ENCODE results near the gene SYTL4.
"Not testable (repeated sequence)": the region's sequence is repeated elsewhere in the genome, so short reads cannot be mapped to it uniquely, and the experiment has no call there.

Gene SYTL4

DNA sequence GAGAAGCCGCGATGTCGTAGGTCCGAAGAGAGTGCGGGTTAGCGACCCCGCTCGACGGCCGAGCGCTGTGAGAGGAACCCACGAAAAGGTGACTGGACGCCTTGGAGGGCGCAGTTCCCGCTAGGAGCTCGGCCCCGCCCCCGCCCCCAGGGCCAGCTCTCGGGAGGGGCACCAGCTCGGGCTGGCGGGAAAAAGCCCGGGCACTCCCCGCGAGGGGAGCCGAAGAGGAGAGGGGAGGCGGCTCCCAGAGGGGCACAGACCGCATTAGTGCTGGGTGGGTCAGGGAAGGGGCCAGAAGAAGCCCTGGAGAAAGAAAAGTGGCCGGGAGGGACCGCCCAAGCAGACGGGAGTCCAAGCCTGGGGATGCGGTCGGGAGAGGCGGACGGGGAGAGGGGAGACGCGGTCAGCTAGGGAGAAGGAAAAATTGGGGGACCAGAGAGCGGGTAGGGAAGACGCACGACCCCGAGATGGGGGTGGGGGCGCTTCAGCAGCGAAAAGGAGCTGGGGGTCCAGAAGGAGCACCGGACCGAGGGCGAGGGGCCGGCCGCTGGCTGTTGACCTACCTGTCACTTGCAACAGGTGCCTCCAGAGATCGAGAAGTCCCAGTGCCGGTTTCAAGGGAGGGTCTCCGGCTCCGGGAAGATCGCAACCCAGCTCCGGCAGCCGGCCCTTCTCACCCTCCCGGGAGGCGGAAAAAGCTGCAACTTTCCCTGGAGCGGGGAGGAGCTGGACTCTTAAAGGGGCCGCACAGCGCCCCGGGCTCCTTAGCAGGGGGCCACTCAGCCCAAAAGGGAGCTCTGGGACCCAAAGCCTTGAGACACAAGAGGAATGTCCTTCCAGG is at the start of gene SYTL4:
Gene SYTL4, minus strand, starts transcription at position 681 of the 841 bp plus-strand sequence. CDS start 30,084 bp downstream, outside the sequence.
- H3K27ac Mint-ChIP-seq = no peak within 1 kb of the TSS
- H3K9me3 Mint-ChIP-seq = no peaks in the 10 kb centered on the region
- no peaks in the 10 kb centered on the region for H3K36me3 Mint-ChIP-seq (ENCODE audit: low read depth)
- H3K4me3 Mint-ChIP-seq = no peak within 1 kb of the TSS
- H3K4me1 Mint-ChIP-seq (ENCODE audit: low read depth) = no peaks in the 10 kb centered on the region
- H3K27me3 Mint-ChIP-seq (ENCODE audit: low read depth) = peaks cover 40% of the 10 kb centered on the region

DNA sequence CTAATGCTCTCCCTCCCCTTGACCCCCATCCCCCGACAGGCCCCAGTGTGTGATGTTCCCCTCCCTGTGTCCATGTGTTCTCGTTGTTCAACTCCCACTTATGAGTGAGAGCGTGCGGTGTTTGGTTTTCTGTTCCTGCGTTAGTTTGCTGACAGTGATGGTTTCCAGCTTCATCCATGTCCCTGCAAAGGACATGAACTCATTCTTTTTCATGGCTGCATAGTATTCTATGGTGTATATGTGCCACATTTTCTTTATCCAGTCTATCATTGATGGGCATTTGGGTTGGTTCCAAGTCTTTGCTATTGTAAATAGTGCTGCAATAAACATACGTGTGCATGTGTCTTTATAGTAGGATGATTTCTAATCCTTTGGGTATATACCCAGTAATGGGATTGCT is 37.5 kb upstream of the SYTL4 start:
- H3K9me3 Mint-ChIP-seq; H3K4me1 Mint-ChIP-seq (ENCODE audit: low read depth); H3K36me3 Mint-ChIP-seq (ENCODE audit: low read depth); H3K4me3 Mint-ChIP-seq; H3K27ac Mint-ChIP-seq: not testable (repeated sequence)
- peaks cover 17% of the 10 kb centered on the region for H3K27me3 Mint-ChIP-seq (ENCODE audit: low read depth)

DNA sequence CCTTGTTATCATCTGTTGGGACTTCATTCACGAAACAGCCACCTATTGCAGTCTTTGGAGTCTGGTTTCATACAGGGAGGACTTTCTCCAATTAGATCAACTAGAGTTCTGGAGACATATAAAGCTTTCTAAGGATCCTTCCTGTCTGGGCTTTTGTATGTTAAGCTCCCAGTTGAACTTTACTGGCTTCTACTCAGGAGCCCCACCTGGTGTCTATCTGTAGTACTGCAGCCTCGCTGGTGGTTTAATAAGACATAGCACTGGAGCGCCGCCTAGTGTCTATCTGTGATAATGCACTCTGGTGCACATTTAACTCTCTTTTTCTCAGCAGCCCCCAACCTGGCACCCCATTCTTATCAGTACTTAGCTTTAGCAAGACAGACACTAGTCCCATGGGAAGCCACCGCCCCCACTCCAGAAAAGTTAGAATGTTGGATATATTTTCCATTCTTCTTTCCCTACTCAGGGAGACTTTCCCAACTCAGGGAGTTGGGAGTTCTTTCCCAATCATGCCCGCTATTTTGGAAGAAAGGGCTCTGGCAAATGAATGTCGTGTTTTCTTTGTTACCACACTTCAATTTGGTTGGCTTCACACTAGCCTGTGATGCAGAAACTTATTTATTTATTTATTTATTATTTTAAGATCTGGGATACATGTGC is 36.9 kb upstream of the SYTL4 start:
- no peaks in the 10 kb centered on the region for H3K4me1 Mint-ChIP-seq (ENCODE audit: low read depth)
- H3K36me3 Mint-ChIP-seq (ENCODE audit: low read depth) = no peaks in the 10 kb centered on the region
- peaks cover 3% of the 10 kb centered on the region for H3K9me3 Mint-ChIP-seq
- H3K4me3 Mint-ChIP-seq = no peak overlapping the region
- H3K27ac Mint-ChIP-seq = no peak overlapping the region
- H3K27me3 Mint-ChIP-seq (ENCODE audit: low read depth) = peaks cover 15% of the 10 kb centered on the region

DNA sequence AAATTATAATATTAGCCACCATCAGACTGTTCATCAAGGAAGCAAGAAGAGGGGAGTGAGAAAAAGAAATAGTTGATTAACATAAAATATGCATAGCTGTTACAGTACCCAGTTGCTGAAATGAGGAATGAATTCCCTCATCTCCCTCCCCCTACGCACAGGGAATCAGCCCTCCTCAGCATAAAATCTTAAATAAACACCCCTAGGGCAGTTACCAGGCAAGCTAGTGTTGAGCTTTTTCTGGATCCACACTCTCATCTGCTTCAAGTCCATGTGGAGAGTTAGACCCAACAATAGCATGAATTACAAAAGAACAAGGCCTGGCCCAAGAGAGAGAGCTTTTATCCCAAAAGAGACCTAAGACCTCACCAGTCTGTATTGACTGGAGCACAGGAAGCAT is 19.0 kb upstream of the SYTL4 start:
- no peaks in the 10 kb centered on the region for H3K4me1 Mint-ChIP-seq (ENCODE audit: low read depth)
- peaks cover 3% of the 10 kb centered on the region for H3K27me3 Mint-ChIP-seq (ENCODE audit: low read depth)
- no peak overlapping the region for H3K27ac Mint-ChIP-seq
- H3K36me3 Mint-ChIP-seq (ENCODE audit: low read depth) = no peaks in the 10 kb centered on the region
- no peak overlapping the region for H3K4me3 Mint-ChIP-seq
- no peaks in the 10 kb centered on the region for H3K9me3 Mint-ChIP-seq

DNA sequence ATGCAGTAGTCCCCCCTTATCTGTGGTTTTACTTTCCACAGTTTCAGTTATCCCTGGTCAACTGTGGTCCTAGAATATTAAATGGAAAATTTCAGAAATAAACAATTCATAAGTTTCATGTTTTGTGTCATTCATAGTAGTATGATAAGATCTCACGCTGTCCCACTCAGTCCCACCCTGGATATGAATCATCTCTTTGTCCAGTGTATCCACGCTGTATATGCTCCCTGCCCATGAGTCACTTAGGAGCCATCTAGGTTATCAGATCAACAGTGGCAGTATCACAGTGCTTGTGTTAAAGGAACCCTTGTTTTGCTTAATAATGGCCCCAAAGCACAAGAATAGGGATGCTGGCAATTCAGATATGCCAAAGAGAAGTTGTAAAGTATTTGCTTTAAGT is 16.2 kb upstream of the SYTL4 start:
- Mint-ChIP-seq H3K4me3 (no peak overlapping the region), H3K36me3 (ENCODE audit: low read depth) (no peaks in the 10 kb centered on the region), H3K27ac (no peak overlapping the region), H3K9me3 (no peaks in the 10 kb centered on the region), H3K27me3 (ENCODE audit: low read depth) (peaks cover 3% of the 10 kb centered on the region), H3K4me1 (ENCODE audit: low read depth) (no peaks in the 10 kb centered on the region)

DNA sequence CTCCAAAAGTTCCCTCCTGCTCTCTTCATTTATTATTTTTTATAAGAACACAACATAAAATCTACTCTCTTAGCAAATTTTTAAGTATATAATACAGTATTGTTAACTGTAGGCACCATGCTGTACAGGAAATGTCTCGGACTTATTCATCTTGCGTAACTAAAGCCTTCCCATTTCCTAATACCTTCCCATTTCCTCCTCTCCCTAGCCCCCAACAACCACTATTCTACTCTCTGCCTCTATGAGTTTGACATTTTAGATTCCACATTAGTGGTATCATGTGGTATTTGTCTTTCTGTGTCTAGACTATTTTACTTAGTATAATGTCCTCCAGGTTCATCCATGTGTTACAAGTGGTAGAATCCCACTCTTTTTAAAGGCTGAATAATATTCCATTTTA is 15.8 kb upstream of the SYTL4 start:
- no peak overlapping the region for H3K4me3 Mint-ChIP-seq
- no peaks in the 10 kb centered on the region for H3K36me3 Mint-ChIP-seq (ENCODE audit: low read depth)
- no peaks in the 10 kb centered on the region for H3K9me3 Mint-ChIP-seq
- H3K27me3 Mint-ChIP-seq (ENCODE audit: low read depth) = peaks cover 3% of the 10 kb centered on the region
- no peak overlapping the region for H3K27ac Mint-ChIP-seq
- no peaks in the 10 kb centered on the region for H3K4me1 Mint-ChIP-seq (ENCODE audit: low read depth)

DNA sequence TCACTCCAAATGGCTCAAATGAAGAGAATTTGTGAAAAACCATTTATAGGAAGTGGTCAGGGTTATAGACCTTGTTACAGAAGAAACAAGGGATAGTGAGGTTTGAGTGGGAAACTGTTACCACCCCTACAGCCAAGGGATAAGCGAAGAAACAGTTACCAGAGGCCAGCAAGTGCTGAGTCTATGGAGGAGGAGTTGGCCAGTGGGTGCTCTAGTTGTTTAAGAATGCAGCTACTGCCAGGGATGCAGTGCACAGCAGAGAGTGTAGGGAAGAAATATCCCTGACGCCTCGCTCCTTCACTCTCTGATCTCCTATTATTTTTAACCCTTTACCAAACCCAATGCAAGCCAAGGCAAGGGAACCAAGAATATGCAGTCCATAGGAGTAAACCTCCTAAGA is 15.2 kb upstream of the SYTL4 start:
- Mint-ChIP-seq H3K4me1 (ENCODE audit: low read depth) (no peaks in the 10 kb centered on the region), H3K9me3 (no peaks in the 10 kb centered on the region), H3K4me3 (no peak overlapping the region), H3K27ac (no peak overlapping the region), H3K27me3 (ENCODE audit: low read depth) (peaks cover 3% of the 10 kb centered on the region), H3K36me3 (ENCODE audit: low read depth) (no peaks in the 10 kb centered on the region)

DNA sequence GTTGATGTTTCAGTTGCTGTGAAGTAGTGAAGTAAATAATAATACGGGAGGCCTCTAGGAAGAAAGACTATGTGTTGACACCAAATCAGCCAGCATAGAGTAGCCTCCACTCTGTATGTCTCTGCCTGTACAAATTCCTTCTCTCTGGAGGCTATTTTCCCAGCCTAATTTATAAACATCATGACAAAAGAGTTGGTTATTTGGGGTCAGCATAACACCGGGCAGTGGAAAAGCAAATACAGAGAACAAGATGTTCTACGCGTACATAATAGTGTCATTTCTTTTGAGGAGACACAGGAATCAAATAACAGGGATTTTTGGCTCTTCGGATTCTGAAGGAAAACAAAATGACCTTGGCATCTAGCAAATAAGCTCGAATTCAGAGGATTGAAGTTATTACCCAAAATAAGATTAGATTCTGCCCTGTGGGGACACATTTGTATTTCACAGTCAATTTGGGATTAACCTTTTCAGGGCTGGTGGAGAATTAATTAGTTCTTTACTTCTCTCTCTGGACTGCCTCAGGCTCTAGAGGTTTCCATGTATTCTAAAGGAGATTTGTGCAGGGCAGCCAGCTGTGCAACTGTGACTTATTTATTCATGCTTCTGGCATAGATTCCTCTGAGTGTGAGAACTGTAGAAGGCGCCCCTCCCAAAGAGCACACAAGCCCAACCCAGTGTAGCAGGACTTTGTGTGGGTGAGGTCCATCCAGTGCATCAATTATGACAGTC is 14.1 kb upstream of the SYTL4 start:
- no peak overlapping the region for H3K27ac Mint-ChIP-seq
- no peaks in the 10 kb centered on the region for H3K4me1 Mint-ChIP-seq (ENCODE audit: low read depth)
- no peaks in the 10 kb centered on the region for H3K9me3 Mint-ChIP-seq
- H3K36me3 Mint-ChIP-seq (ENCODE audit: low read depth) = no peaks in the 10 kb centered on the region
- H3K27me3 Mint-ChIP-seq (ENCODE audit: low read depth) = peaks cover 1% of the 10 kb centered on the region
- no peak overlapping the region for H3K4me3 Mint-ChIP-seq

DNA sequence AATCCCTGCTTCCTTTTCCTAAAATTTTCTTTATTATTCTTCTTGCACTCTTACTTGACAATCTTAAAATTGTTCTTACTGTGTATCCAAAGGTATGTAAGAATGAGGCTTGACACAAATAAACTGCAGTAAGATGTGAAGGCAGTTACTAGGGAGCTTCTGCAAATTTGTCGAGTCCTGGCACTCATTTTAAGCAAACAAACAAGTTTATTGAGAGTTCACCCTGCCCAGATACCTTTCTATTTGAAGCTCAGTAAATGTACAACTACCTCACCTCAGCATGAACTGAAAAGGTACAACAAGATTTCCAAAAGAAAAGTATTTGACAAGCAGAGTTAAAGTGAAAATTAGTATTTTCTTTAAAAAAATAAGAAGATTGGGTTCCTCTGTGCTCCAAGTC is 13.3 kb upstream of the SYTL4 start:
- Mint-ChIP-seq H3K27me3 (ENCODE audit: low read depth) (no peaks in the 10 kb centered on the region), H3K36me3 (ENCODE audit: low read depth) (no peaks in the 10 kb centered on the region), H3K4me1 (ENCODE audit: low read depth) (no peaks in the 10 kb centered on the region), H3K27ac (no peak overlapping the region), H3K9me3 (no peaks in the 10 kb centered on the region), H3K4me3 (no peak overlapping the region)

DNA sequence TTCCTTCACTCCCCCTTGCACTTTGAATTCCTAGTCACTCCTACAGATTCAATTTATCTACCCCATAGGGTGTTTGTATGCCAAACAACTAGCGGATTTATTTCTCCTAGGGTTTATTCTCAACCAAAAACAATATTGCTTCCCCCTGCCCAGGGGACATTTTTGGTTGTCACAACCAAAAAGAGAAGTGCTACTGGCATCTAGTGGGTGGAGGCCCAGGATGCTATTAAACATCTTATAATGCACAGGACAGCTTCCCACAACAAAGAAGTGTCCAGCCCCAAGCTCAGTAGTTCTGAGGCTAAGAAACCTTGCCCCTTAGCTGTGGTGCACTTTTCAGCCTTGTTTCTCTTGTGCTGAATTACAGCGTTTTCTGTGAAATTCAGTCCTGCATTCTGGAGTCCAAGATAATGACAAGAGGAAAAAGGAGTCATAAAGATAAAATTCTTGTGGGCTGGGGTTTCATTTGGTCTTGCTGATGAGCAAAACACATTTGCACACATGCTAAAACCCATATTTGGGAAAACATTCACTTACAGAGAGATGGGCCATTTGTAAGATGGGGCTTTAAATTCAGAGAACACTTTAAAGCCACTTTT is 11.2 kb upstream of the SYTL4 start:
- Mint-ChIP-seq H3K27ac (no peak overlapping the region), H3K27me3 (ENCODE audit: low read depth) (no peaks in the 10 kb centered on the region), H3K4me3 (no peak overlapping the region), H3K4me1 (ENCODE audit: low read depth) (no peaks in the 10 kb centered on the region), H3K9me3 (no peaks in the 10 kb centered on the region), H3K36me3 (ENCODE audit: low read depth) (no peaks in the 10 kb centered on the region)

DNA sequence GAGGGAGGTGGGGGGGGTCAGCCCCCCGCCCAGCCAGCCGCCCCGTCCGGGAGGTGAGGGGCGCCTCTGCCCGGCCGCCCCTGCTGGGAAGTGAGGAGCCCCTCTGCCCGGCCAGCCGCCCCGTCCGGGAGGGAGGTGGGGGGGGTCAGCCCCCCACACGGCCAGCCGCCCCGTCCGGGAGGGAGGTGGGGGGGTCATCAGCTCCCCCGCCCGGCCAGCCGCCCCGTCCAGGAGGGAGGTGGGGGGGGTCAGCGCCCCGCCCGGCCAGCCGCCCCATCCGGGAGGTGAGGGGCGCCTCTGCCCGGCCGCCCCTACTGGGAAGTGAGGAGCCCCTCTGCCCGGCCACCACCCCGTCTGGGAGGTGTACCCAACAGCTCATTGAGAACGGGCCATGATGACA is 7.9 kb downstream of the SYTL4 start:
- not testable (repeated sequence) for H3K4me1 Mint-ChIP-seq (ENCODE audit: low read depth); H3K27ac Mint-ChIP-seq; H3K4me3 Mint-ChIP-seq; H3K9me3 Mint-ChIP-seq; H3K36me3 Mint-ChIP-seq (ENCODE audit: low read depth); H3K27me3 Mint-ChIP-seq (ENCODE audit: low read depth)

DNA sequence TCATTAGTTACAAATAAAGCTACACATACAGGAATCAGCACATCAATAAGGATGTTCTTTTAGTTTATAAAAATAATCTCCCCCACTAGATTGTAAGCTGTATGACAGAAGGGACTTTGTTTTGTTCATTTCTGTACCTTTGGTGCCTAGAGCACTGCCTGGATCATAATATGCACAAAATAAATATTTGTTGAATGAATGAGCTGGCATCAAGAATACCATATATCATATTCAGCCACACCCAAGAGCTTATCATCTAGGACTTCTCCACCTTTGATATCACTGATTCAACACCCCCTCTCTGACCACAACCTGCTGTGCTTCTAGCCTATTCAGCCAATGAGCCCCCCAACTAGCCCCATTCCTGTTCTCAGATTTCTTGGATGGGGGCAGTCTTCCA is 10.6 kb downstream of the SYTL4 start:
- no peaks in the 10 kb centered on the region for H3K4me1 Mint-ChIP-seq (ENCODE audit: low read depth)

DNA sequence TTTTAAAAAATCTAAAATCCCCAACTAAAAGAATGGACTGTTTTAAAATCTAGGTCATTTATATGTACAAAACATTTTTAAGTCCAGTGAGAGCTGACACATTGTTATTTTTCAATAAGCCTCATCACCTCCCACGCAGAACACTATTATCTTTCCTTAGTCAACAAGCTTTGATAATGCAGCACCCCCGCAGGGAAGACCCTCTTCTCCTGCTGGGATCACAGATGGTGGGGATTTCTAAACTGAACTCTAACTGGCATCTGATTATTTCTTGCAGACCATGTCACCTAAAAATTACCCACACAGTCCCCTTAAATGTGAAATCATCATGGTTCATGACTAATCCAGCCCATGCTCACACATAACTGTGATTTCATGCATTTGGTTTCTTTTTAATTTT is 11.6 kb downstream of the SYTL4 start:
- no peak overlapping the region for H3K4me3 Mint-ChIP-seq
- H3K4me1 Mint-ChIP-seq (ENCODE audit: low read depth) = no peaks in the 10 kb centered on the region
- H3K9me3 Mint-ChIP-seq = no peaks in the 10 kb centered on the region
- no peaks in the 10 kb centered on the region for H3K36me3 Mint-ChIP-seq (ENCODE audit: low read depth)
- no peak overlapping the region for H3K27ac Mint-ChIP-seq
- H3K27me3 Mint-ChIP-seq (ENCODE audit: low read depth) = no peaks in the 10 kb centered on the region

More for the DNA sequence above, 10.6 kb downstream of the SYTL4 start:
- Mint-ChIP-seq H3K27ac (no peak overlapping the region), H3K27me3 (ENCODE audit: low read depth) (peaks cover 3% of the 10 kb centered on the region), H3K4me3 (no peak overlapping the region), H3K36me3 (ENCODE audit: low read depth) (no peaks in the 10 kb centered on the region), H3K9me3 (no peaks in the 10 kb centered on the region)

DNA sequence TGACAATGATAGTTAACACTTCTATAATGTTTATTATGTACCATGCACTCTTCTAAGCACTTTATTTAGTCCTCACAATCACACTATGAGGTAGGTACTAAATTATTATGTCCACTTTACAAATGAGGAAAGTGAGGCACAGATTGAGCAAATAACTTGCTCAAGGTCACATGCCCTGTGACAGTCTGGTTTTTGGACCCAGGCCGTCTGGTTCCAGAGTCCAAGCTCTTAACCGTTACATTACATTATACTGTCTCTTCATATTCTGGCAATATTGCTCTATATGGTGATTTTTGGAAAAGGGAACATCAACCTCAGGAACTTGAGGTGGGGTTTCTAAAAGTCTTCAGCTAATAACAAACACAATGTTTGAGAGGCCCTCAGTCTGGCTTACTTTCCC is 12.8 kb downstream of the SYTL4 start:
- no peak overlapping the region for H3K4me3 Mint-ChIP-seq

More for the DNA sequence above, 12.8 kb downstream of the SYTL4 start:
- H3K27ac Mint-ChIP-seq = no peak overlapping the region
- H3K4me1 Mint-ChIP-seq (ENCODE audit: low read depth) = no peaks in the 10 kb centered on the region
- no peaks in the 10 kb centered on the region for H3K9me3 Mint-ChIP-seq
- H3K27me3 Mint-ChIP-seq (ENCODE audit: low read depth) = no peaks in the 10 kb centered on the region
- no peaks in the 10 kb centered on the region for H3K36me3 Mint-ChIP-seq (ENCODE audit: low read depth)
